Transverse colon (tissue), 4 donors: ENCODE data around the gene STRAP. TPM values are rescaled to one million over a fixed set of nuclear protein-coding genes. Genes with fewer than 3 reads are reported as not detected.
A peak's percentile ranks its signal among the peaks of the same experiment; 100 is the strongest.

Experiments used
- DNase-seq: peaks from one replicate; pipeline ENCODE4 v3.0.0-alpha.2; 2019
- H3K27ac ChIP-seq, 4 donors: fragments of 200-600 bp; sonication (generic); 2 replicates each; pipeline ENCODE4 v1.5.1; 2016 to 2018; ENCODE audit warnings: inconsistent platforms in 4 of 4
- H3K27me3 ChIP-seq: fragments of 200-600 bp; sonication (generic); 2 replicates; pipeline ENCODE4 v1.5.1; 2017; ENCODE audit warnings: inconsistent platforms
- H3K36me3 ChIP-seq, 4 donors: fragments of 200-600 bp; sonication (generic); 2 replicates each; pipeline ENCODE4 v1.5.1; 2017 to 2019; ENCODE audit warnings: inconsistent platforms in 4 of 4
- H3K4me1 ChIP-seq, 4 donors: fragments of 200-600 bp; sonication (generic); 2 replicates each; pipeline ENCODE4 v1.5.1; 2017 to 2020; ENCODE audit warnings: inconsistent platforms in 4 of 4
- H3K4me3 ChIP-seq, 4 donors: fragments of 200-600 bp; sonication (generic); 1 replicate in 1 of 4; 2 replicates in 3 of 4; pipeline versions ENCODE4 v1.5.1 to v1.6.1; 2017 to 2019; ENCODE audit warnings: inconsistent platforms in 4 of 4
- H3K9me3 ChIP-seq, 2 donors: fragments of 200-600 bp; sonication (generic); 2 replicates each; pipeline ENCODE4 v1.5.1; 2017 to 2019; ENCODE audit warnings: inconsistent platforms in 2 of 2
- EP300 ChIP-seq: sonication (generic); formaldehyde crosslinking; IDR thresholded peaks from one replicate; pipeline ENCODE4 v1.6.1; 2017; ENCODE audit warnings: antibody characterized with exemption, low read depth
- POLR2A ChIP-seq: fragments of 450-650 bp; IDR thresholded peaks from one replicate; pipeline ENCODE4 v1.6.1; 2016; ENCODE audit warnings: antibody characterized with exemption, mild to moderate bottlenecking, moderate library complexity
- POLR2AphosphoS5 ChIP-seq, 3 donors: sonication (generic); formaldehyde crosslinking; IDR thresholded peaks; one replicate each; pipeline ENCODE4 v1.6.1; 2016; ENCODE audit warnings: antibody characterized with exemption in 3 of 3
- WGBS, 2 donors: methylation state at CpG; one replicate each; pipeline ENCODE4 v1.1.5; 2018; ENCODE audit warnings: low coverage in 1 of 2; 5-methylcytosine and 5-hydroxymethylcytosine counted together
- in situ Hi-C, 4 donors: fragments of 200-750 bp; cut with MboI; loops; one replicate each; pipeline versions ENCODE4 v1.15.0 to v1.15.1; 2017; ENCODE audit warnings: low sequenced_read_pairs in 3 of 4, low pct_ligation_motif_present in 1 of 4, low pct_unique_long_range_greater_than_20kb in 1 of 4
- intact Hi-C: fragments of 100-400 bp; cut with DNase I; formaldehyde crosslinking; loops from one replicate; pipeline ENCODE4 v1.15.1; 2023; ENCODE audit warnings: low total_unique reads
- total RNA-seq, 4 donors: library from RNA; depleted of rRNA; stranded (reverse); fragments of >200 nt; gene quantifications; one replicate each; pipeline ENCODE4 v1.1.0, GENCODE V29; 2016
- TF ChIP-seq, protein P1 (sequence below), 5 experiments: fragments of 200-600 bp in 3 of 5; fragments of 450-650 bp in 2 of 5; sonication (generic) in 3 of 5; IDR thresholded peaks; 1 replicate in 2 of 5; 2 replicates in 3 of 5; pipeline ENCODE4 v1.5.1; 2016 to 2017; ENCODE audit warnings: antibody characterized with exemption in 5 of 5, inconsistent platforms in 3 of 5, mild to moderate bottlenecking in 2 of 5, moderate library complexity in 1 of 5

The STRAP gene
- total RNA-seq, 4 donors from 2014 or later, result 39.3 to 78.6 (median 48.6) TPM

DNA sequence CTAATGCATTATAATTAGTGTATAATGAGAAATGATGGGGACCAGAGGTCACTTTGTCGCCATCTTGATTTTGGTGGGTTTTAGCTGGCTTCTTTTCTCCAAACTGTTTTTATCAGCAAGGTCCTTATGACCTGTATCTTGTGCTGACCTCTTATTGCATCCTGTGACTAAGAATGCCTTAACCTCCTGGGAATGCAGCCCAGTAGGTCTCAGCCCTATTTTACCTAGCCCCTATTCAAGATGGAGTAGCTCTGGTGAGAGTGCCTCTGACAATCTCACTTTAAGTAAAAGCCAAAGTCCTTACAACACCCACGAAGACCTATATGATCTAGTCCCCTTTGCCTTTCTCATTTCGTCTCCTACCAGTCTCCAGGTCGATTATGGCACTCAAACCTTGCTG lies 28.3 kb upstream of the STRAP start:
- Histone ChIP-seq H3K36me3 (no peaks in the 10 kb centered on the region), H3K27me3 (no peaks in the 10 kb centered on the region), H3K4me3 (no peak overlapping the region), H3K4me1 (peaks cover 0 to 5% (median 2%) of the 10 kb centered on the region in 4 donors), H3K27ac (no peak overlapping the region), H3K9me3 (no peaks in the 10 kb centered on the region)
- 81 to 85% methylated on average over 3 to 4 of the region's 4 CpGs for WGBS, 2 donors
- intact Hi-C loops (no loop called here), in situ Hi-C loops (loop anchor here in 3 of 4 donors (10.0 kb wide), 2 partner anchors 269 to 579 kb away; no protein-coding TSS in a partner anchor)
- no peak for DNase-seq
- TF ChIP-seq POLR2A, result no peak
- TF ChIP-seq POLR2AphosphoS5 (IDR thresholded peaks at IDR 0.05), result no peak
- TF ChIP-seq, protein P1, sequence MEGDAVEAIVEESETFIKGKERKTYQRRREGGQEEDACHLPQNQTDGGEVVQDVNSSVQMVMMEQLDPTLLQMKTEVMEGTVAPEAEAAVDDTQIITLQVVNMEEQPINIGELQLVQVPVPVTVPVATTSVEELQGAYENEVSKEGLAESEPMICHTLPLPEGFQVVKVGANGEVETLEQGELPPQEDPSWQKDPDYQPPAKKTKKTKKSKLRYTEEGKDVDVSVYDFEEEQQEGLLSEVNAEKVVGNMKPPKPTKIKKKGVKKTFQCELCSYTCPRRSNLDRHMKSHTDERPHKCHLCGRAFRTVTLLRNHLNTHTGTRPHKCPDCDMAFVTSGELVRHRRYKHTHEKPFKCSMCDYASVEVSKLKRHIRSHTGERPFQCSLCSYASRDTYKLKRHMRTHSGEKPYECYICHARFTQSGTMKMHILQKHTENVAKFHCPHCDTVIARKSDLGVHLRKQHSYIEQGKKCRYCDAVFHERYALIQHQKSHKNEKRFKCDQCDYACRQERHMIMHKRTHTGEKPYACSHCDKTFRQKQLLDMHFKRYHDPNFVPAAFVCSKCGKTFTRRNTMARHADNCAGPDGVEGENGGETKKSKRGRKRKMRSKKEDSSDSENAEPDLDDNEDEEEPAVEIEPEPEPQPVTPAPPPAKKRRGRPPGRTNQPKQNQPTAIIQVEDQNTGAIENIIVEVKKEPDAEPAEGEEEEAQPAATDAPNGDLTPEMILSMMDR (IDR thresholded peaks at IDR 0.05), result no peak
- TF ChIP-seq EP300, result no peak

DNA sequence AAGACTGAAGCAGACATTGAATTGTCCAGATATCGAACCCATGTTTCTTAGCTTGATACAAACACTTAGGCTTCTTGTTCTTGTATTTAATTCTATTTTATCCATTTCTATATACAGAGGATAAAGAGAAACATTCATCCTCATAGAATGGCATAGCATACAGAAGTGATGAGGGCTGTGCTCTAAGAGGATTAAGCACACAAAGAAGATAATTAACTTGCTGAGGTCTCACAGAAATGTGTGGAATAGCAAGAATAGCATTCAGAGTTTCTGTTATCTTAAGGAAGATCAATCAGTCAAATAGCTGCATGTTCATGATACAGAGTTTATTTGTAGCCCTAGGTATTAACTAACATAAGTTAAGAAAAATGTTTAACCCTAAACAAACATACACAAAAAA lies 27.3 kb upstream of the STRAP start:
- no peak overlapping the region for H3K27ac ChIP-seq
- H3K9me3 ChIP-seq, result no peaks in the 10 kb centered on the region
- no peaks in the 10 kb centered on the region for H3K36me3 ChIP-seq
- no peaks in the 10 kb centered on the region for H3K27me3 ChIP-seq
- in situ Hi-C loops, result loop anchor here (5.0 to 10.0 kb wide), 4 partner anchors 258 to 580 kb away; no protein-coding TSS in a partner anchor
- no peak for DNase-seq
- no peak overlapping the region for H3K4me3 ChIP-seq
- intact Hi-C loops, result no loop called here
- peaks cover 0 to 5% (median 2%) of the 10 kb centered on the region in 4 donors for H3K4me1 ChIP-seq
- 82 to 86% methylated on average over 1 of the region's 1 CpG for WGBS, 2 donors
- TF ChIP-seq POLR2A, result no peak
- TF ChIP-seq, protein P1 (IDR thresholded peaks at IDR 0.05), result no peak
- TF ChIP-seq POLR2AphosphoS5 (IDR thresholded peaks at IDR 0.05), result no peak
- TF ChIP-seq EP300, result no peak

DNA sequence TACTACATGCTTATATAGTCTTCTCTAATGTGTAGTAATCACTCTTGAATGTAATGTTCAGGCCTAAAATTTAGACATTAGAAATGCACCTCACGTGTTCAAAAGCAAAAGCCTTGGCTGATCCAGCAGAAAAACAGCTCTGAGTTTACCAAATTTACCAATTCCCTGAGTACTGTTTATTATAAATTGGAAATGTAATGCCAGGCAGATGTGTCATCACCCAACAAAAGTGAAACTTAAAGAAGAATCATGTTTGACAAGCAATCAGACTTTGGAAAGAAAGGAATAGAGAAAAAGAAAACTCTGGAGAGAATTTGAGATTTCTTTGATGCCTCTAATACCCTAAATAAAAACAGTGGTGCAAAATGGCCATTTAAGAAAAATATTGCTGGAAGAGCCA lies 26.5 kb upstream of the STRAP start:
- Histone ChIP-seq H3K4me1 (peaks cover 0 to 5% (median 2%) of the 10 kb centered on the region in 4 donors), H3K4me3 (no peak overlapping the region), H3K9me3 (no peaks in the 10 kb centered on the region), H3K27ac (no peak overlapping the region), H3K27me3 (no peaks in the 10 kb centered on the region), H3K36me3 (no peaks in the 10 kb centered on the region)
- TF ChIP-seq EP300, result no peak
- TF ChIP-seq, protein P1 (IDR thresholded peaks at IDR 0.05), result no peak
- no peak for TF ChIP-seq POLR2A
- no peak for TF ChIP-seq POLR2AphosphoS5 (IDR thresholded peaks at IDR 0.05)
- in situ Hi-C loops (loop anchor here (5.0 to 10.0 kb wide), 4 partner anchors 258 to 581 kb away; no protein-coding TSS in a partner anchor), intact Hi-C loops (loop anchor here (2.0 kb wide), 1 partner anchor 265 kb away; no protein-coding TSS in a partner anchor)
- no peak for DNase-seq
- WGBS, 2 donors, result 54 to 70% methylated on average over 1 of the region's 1 CpG

DNA sequence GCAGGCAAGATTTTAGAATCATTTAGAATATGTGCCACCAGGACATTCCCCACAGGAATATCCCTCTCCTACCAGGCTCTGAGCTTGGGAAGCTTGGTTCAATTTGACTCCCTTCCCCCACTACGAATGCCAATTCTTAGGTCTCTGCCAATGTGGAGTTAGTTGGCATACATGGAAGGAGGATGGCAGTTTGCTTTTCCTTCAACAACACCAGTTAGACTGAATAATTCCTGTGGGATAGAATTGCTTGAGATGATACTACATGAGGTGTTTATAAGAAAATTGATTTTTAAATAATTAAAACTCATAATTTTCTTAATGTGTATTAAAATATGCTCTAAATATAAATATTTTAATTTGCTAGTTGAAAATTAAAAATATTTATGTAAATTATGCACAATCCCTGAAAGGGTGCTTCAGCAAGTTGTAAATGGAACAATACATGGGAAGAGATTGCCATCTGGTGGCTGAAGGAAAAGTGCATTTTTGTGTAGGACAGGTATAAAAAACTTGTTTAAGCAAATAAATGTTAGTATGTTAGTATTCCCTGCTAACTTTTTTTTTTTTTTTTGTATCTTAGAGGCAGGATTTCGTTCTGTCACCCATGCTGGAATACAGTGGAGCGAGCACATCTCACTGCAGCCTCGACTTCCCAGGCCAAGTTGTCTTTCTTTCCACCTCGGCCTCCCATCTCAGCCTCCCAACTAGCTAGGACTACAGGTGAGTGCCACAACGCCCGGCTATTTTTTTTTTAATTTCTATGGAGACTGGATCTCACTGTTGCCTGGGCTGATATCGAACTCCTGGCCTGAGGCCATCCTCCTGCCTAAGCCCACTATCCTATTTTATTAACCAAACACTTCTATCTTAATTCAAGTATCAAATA lies 25.8 kb upstream of the STRAP start:
- peaks cover 0 to 10% (median 2%) of the 10 kb centered on the region in 4 donors for H3K4me1 ChIP-seq
- in situ Hi-C loops (loop anchor here (5.0 to 10.0 kb wide), 4 partner anchors 259 to 582 kb away; no protein-coding TSS in a partner anchor), intact Hi-C loops (loop anchor here (2.0 kb wide), 1 partner anchor 266 kb away; no protein-coding TSS in a partner anchor)
- no peaks in the 10 kb centered on the region for H3K36me3 ChIP-seq
- H3K4me3 ChIP-seq, result no peak overlapping the region
- H3K27ac ChIP-seq, result no peak overlapping the region
- 31 to 45% methylated on average over 8 of the region's 8 CpGs for WGBS, 2 donors
- DNase-seq, result peak; percentile 36
- H3K27me3 ChIP-seq, result no peaks in the 10 kb centered on the region
- TF ChIP-seq, protein P1 (IDR thresholded peaks at IDR 0.05), result peak; percentile 78 to 94 (median 87)
- TF ChIP-seq EP300, result no peak
- no peaks in the 10 kb centered on the region for H3K9me3 ChIP-seq
